Endothelial cell of umbilical vein (primary cell): ENCODE data around the gene APEX1. TPM values are rescaled to one million over a fixed set of nuclear protein-coding genes. Genes with fewer than 3 reads are reported as not detected.

Experiments used
- BruUV-seq: library from RNA; stranded (reverse); fragments of 400-500 nt; replicated peaks from 2 replicates; lab custom pipeline; 2021; lab: Mats Ljungman, UMichigan
- CTCF ChIA-PET: fragments of 300-600, 350-600 bp; sonication (Branson Sonifier 250); formaldehyde crosslinking; loops from one replicate; lab custom pipeline; 2021; ENCODE audit warnings: antibody characterized with exemption, inconsistent platforms; lab: Charles Lee
- POLR2A ChIA-PET: fragments of 300-600, 350-600 bp; sonication (Branson Sonifier 250); formaldehyde crosslinking; loops from one replicate; lab custom pipeline; 2021; ENCODE audit warnings: antibody characterized with exemption, inconsistent platforms; lab: Charles Lee
- DNase-seq: peaks from one replicate; pipeline ENCODE4 v3.0.0-alpha.2; 2011; ENCODE audit warnings: low read depth, low spot score
- FAIRE-seq: peaks from 2 replicates; lab custom pipeline; 2011; peaks lifted over from hg19 to GRCh38; lab: Jason Lieb, UNC
- H2AFZ ChIP-seq: 2 replicates; pipeline ENCODE4 v1.6.0; 2012; ENCODE audit warnings: low read depth, low read length, control low read depth, inconsistent platforms
- H3K27ac ChIP-seq: 2 replicates; pipeline ENCODE4 v1.5.1; 2011; ENCODE audit warnings: low read depth, mild to moderate bottlenecking, control low read depth, low read length, moderate library complexity; ENCODE audit not compliant: insufficient read depth
- H3K27me3 ChIP-seq, 2 experiments: 2 replicates each; pipeline versions ENCODE4 v1.6.0 to v1.6.1; 2011; ENCODE audit warnings: low read length in 2 of 2, mixed read lengths in 1 of 2; ENCODE audit not compliant: control insufficient read depth in 2 of 2, insufficient read depth in 2 of 2
- H3K36me3 ChIP-seq, 2 experiments: 2 replicates in 1 of 2; 3 replicates in 1 of 2; pipeline ENCODE4 v1.5.1; 2011; ENCODE audit warnings: low read length in 2 of 2, mild to moderate bottlenecking in 1 of 2, moderate library complexity in 1 of 2; ENCODE audit not compliant: control insufficient read depth in 2 of 2, insufficient read depth in 2 of 2; ENCODE audit errors: extremely low read depth in 1 of 2
- H3K4me1 ChIP-seq: 3 replicates; pipeline ENCODE4 v1.5.1; 2011; ENCODE audit warnings: mild to moderate bottlenecking, low read length; ENCODE audit not compliant: control insufficient read depth, insufficient read depth; ENCODE audit errors: extremely low read depth
- H3K4me2 ChIP-seq: 2 replicates; pipeline ENCODE4 v1.6.1; 2011; ENCODE audit warnings: low read length, control low read depth, mixed read lengths; ENCODE audit not compliant: insufficient read depth
- H3K4me3 ChIP-seq, 3 experiments: fragments of 200-600 bp in 1 of 3; sonication (generic), shearing (Covaris generic) in 1 of 3; replicated peaks in 1 of 3; 2 replicates each; pipeline ENCODE4 v1.5.1; 2011 to 2016; ENCODE audit warnings: control low read depth in 3 of 3, low read length in 3 of 3, mild to moderate bottlenecking in 2 of 3, inconsistent platforms in 1 of 3, low read depth in 1 of 3, moderate library complexity in 1 of 3; ENCODE audit not compliant: insufficient read depth in 1 of 3
- H3K79me2 ChIP-seq: 2 replicates; pipeline ENCODE4 v1.6.0; 2012; ENCODE audit warnings: low read length, inconsistent platforms; ENCODE audit not compliant: control insufficient read depth, insufficient read depth
- H3K9ac ChIP-seq: replicated peaks from 2 replicates; pipeline ENCODE3; 2011; ENCODE audit warnings: low read length, control low read depth; ENCODE audit not compliant: insufficient read depth; ENCODE audit errors: extremely low read depth
- H3K9me1 ChIP-seq: replicated peaks from 3 replicates; pipeline ENCODE4 v1.6.0; 2011; ENCODE audit warnings: mild to moderate bottlenecking, low read length; ENCODE audit not compliant: control insufficient read depth, insufficient read depth; ENCODE audit errors: extremely low read depth
- H3K9me3 ChIP-seq: replicated peaks from 2 replicates; pipeline ENCODE4 v1.5.1; 2012; ENCODE audit warnings: low read length, inconsistent platforms; ENCODE audit not compliant: control insufficient read depth, insufficient read depth
- H4K20me1 ChIP-seq: replicated peaks from 2 replicates; pipeline ENCODE3; 2011; ENCODE audit warnings: mild to moderate bottlenecking, low read length; ENCODE audit not compliant: control insufficient read depth, insufficient read depth; ENCODE audit errors: extremely low read depth
- CTCF ChIP-seq, 2 donors: IDR thresholded peaks; 1 replicate in 1 of 2; 2 replicates in 1 of 2; pipeline ENCODE4 v1.5.1; 2011; ENCODE audit warnings: low read length in 2 of 2, mild to moderate bottlenecking in 2 of 2, moderate library complexity in 2 of 2, control low read depth in 1 of 2, inconsistent platforms in 1 of 2, low read depth in 1 of 2; ENCODE audit not compliant: insufficient read depth in 1 of 2; ENCODE audit errors: extremely low read depth in 1 of 2
- EZH2 ChIP-seq: IDR thresholded peaks from 2 replicates; pipeline ENCODE4 v1.6.1; 2012; ENCODE audit warnings: borderline replicate concordance, low read depth, mild to moderate bottlenecking, moderate library complexity, low read length, inconsistent platforms; ENCODE audit not compliant: severe bottlenecking
- FOS ChIP-seq: IDR thresholded peaks from 2 replicates; pipeline ENCODE4 v1.6.1; 2011; ENCODE audit warnings: mild to moderate bottlenecking, low read length, moderate library complexity, borderline replicate concordance; ENCODE audit not compliant: insufficient read depth
- GATA2 ChIP-seq: IDR thresholded peaks from 2 replicates; pipeline ENCODE4 v1.7.0; 2011; ENCODE audit warnings: low read depth, mild to moderate bottlenecking, moderate library complexity, mixed read lengths, low read length; ENCODE audit not compliant: insufficient read length, insufficient read depth
- JUN ChIP-seq: IDR thresholded peaks from 2 replicates; pipeline ENCODE4 v1.6.1; 2011; ENCODE audit warnings: borderline replicate concordance, low read depth; ENCODE audit not compliant: insufficient read length, insufficient read depth
- MAX ChIP-seq: IDR thresholded peaks from 2 replicates; pipeline ENCODE4 v1.6.1; 2011; ENCODE audit not compliant: insufficient read depth, insufficient read length
- MYC ChIP-seq: IDR thresholded peaks from one replicate; pipeline ENCODE4 v1.6.1; 2011; ENCODE audit warnings: mild to moderate bottlenecking, low read depth, low read length
- POLR2A ChIP-seq: IDR thresholded peaks from 2 replicates; pipeline ENCODE4 v1.6.1; 2012; ENCODE audit warnings: low read depth, mild to moderate bottlenecking, control low read depth, low read length
- POLR2AphosphoS5 ChIP-seq: IDR thresholded peaks from 2 replicates; pipeline ENCODE4 v1.6.1; 2012; ENCODE audit warnings: low read depth, mild to moderate bottlenecking, control low read depth, low read length, moderate library complexity; ENCODE audit not compliant: insufficient read depth
- dilution Hi-C: fragments of 300-500 bp; cut with MboI; formaldehyde crosslinking; loops from one replicate; pipeline ENCODE4 v1.15.0; 2019; ENCODE audit warnings: low sequenced_read_pairs; ENCODE audit not compliant: extremely low pct_ligation_motif_present
- intact Hi-C: fragments of 100-400 bp; cut with micrococcal nuclease; formaldehyde crosslinking; loops from one replicate; pipeline ENCODE4 v1.10.0; 2022
- polyA plus RNA-seq, 4 experiments: library from polyadenylated mRNA; depleted of rRNA in 3 of 4; stranded (reverse) in 3 of 4; unstranded in 1 of 4; fragments of >200 nt; gene quantifications; 2 replicates each; pipeline versions ENCODE4 v1.2.1 to v1.2.3, GENCODE V29; 2011 to 2012; ENCODE audit warnings: missing spikeins in 1 of 4
- total RNA-seq: library from RNA; stranded (reverse); gene quantifications from 2 replicates; pipeline ENCODE4 v1.2.3, GENCODE V29; 2021

The APEX1 gene
- total and polyA plus RNA-seq, 2 donors (not counting 3 experiments of a cell fraction or from before 2014, with no cell fraction given): 231 to 304 TPM

- FAIRE-seq (no peak), DNase-seq (no peak)
- no TSS peak for BruUV-seq
- CTCF ChIA-PET: interaction anchor here (1.7 kb wide), 1 partner anchor 20 kb away, joined by 5 read pairs; no protein-coding TSS in a partner anchor
- Histone ChIP-seq H3K9ac (no peak within 1 kb of the TSS), H3K36me3 (no peaks in the 10 kb centered on the region), H3K79me2 (no peaks in the 10 kb centered on the region), H3K4me2 (no peak within 1 kb of the TSS), H3K4me1 (no peaks in the 10 kb centered on the region), H3K9me1 (no peaks in the 10 kb centered on the region), H2AFZ (no peak within 1 kb of the TSS), H3K9me3 (no peaks in the 10 kb centered on the region), H3K4me3 (no peak within 1 kb of the TSS), H3K27me3 (peaks cover 6 to 16% of the 10 kb centered on the region in 2 experiments), H3K27ac (no peak within 1 kb of the TSS), H4K20me1 (no peaks in the 10 kb centered on the region)
- TF ChIP-seq EZH2 (no peak), POLR2AphosphoS5 (no peak), MAX (no peak)
- dilution Hi-C loops (no loop called here), intact Hi-C loops (no loop called here)
- POLR2A ChIA-PET: no interaction called here
These were observed 19.3 kb upstream of the APEX1 start, which contains the start of gene KLHL33 for GRCh38 chr14:20435582-20436362. KLHL33 (minus strand) TSS chr14:20436166; CDS start chr14:20435811, 355 bp downstream.

- Histone ChIP-seq H3K4me1 (peaks cover 5% of the 10 kb centered on the region), H3K9me3 (no peaks in the 10 kb centered on the region), H3K79me2 (no peaks in the 10 kb centered on the region), H3K4me3 (no peak overlapping the region), H4K20me1 (no peaks in the 10 kb centered on the region), H3K36me3 (no peaks in the 10 kb centered on the region), H3K4me2 (no peak overlapping the region), H3K9me1 (no peaks in the 10 kb centered on the region), H2AFZ (no peak overlapping the region), H3K9ac (no peak overlapping the region), H3K27me3 (peaks cover 6 to 16% of the 10 kb centered on the region in 2 experiments), H3K27ac (no peak overlapping the region)
- BruUV-seq: no TSS peak
- no peak for DNase-seq
- no peak for FAIRE-seq
- ChIA-PET POLR2A (no interaction called here), CTCF (interaction anchor here (0.6 to 1.7 kb wide), 2 partner anchors 21 to 172 kb away, joined by 3 to 5 read pairs; no protein-coding TSS in a partner anchor)
- TF ChIP-seq FOS: no peak
- no peak for TF ChIP-seq CTCF (IDR thresholded peaks at IDR 0.05; ENCODE audit: extremely low read depth in 1 of 2, insufficient read depth in 1 of 2, low read depth in 1 of 2, low read length in 2 of 2)
- no peak for TF ChIP-seq POLR2A
- TF ChIP-seq GATA2: no peak
- TF ChIP-seq POLR2AphosphoS5: no peak
- TF ChIP-seq MAX: no peak
- no peak for TF ChIP-seq EZH2
- no peak for TF ChIP-seq MYC
- TF ChIP-seq JUN: no peak
- dilution Hi-C loops: no loop called here
- intact Hi-C loops: no loop called here
These were observed 18.7 kb upstream of the APEX1 start for GRCh38 chr14:20436363-20436755.
